ENCODE measurements around the gene CNGA2. TPM values are rescaled to one million over a fixed set of nuclear protein-coding genes. Genes with fewer than 3 reads are reported as not detected.

CNGA2 gene
- total and polyA plus RNA-seq, 2 of the 4 experiments (the other 2 are of a cell fraction) = not detected

DNA sequence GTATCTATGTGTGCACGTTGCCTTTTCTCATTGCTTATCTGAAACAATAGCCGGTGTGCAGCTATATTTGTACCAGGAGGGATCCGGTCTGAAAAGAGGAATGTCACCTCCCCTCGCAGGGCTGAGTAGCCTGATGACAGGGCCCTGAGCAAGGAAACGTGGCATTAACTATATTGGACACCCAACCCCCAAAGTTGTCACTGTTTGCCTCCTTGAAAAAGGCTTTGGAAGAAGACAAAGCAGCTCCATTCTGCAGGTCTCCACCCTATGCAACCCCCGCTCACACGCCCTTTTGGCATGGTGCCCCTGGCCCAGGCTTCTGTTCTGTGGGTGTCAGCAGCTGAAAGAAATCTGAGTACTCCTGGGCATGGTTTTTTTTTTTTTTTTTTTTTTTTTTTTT lies 31.1 kb upstream of the CNGA2 start:
- no peaks in the 10 kb centered on the region for H4K20me1 ChIP-seq (ENCODE audit: insufficient read depth, low read length)
- no peak overlapping the region for H2BK120ac ChIP-seq (ENCODE audit: low read depth, low read length)
- no peak overlapping the region for H3K4ac ChIP-seq (ENCODE audit: low read depth, low read length)
- H3K27ac ChIP-seq (ENCODE audit: insufficient read depth, low read length) = no peak overlapping the region
- H3K9ac ChIP-seq (ENCODE audit: low read depth, low read length) = no peak overlapping the region
- in situ Hi-C loops (cut with MboI; ENCODE audit: low sequenced_read_pairs) (no loop called here), intact Hi-C loops (cut with micrococcal nuclease) (no loop called here), dilution Hi-C loops (cut with HindIII; ENCODE audit: low sequenced_read_pairs, unreplicated experiment) (no loop called here)
- H2BK5ac ChIP-seq (ENCODE audit: low read depth, low read length, poor library complexity, severe bottlenecking) = no peak overlapping the region
- no peak overlapping the region for H2BK15ac ChIP-seq (ENCODE audit: low read depth, low read length)
- H3K27me3 ChIP-seq (ENCODE audit: control insufficient read depth, insufficient read depth, low read length) = no peaks in the 10 kb centered on the region
- H3K4me2 ChIP-seq (ENCODE audit: low read depth, low read length) = no peak overlapping the region
- H3K23ac ChIP-seq (ENCODE audit: low read depth, low read length) = no peak overlapping the region
- CTCF ChIA-PET = no interaction called here
- H3K9me1 ChIP-seq (ENCODE audit: insufficient read depth, low read length) = no peaks in the 10 kb centered on the region
- H2AK5ac ChIP-seq (ENCODE audit: low read depth, low read length) = no peak overlapping the region
- H3K36me3 ChIP-seq (ENCODE audit: control insufficient read depth, insufficient read depth, low read length) = no peaks in the 10 kb centered on the region
- H3K14ac ChIP-seq (replicated peaks; ENCODE audit: low read depth, low read length) = no peak overlapping the region
- H3K18ac ChIP-seq (ENCODE audit: low read depth, low read length) = no peak overlapping the region
- H2AK9ac ChIP-seq (replicated peaks; ENCODE audit: low read depth, low read length, poor library complexity) = no peak overlapping the region
- no peak overlapping the region for H3K56ac ChIP-seq (ENCODE audit: extremely low read depth, insufficient read depth, low read length)
- no TSS peak for BruUV-seq (replicated peaks)
- no peak overlapping the region for H4K91ac ChIP-seq (ENCODE audit: insufficient read depth, low read depth, low read length)
- H4K5ac ChIP-seq (ENCODE audit: low read depth, low read length) = no peak overlapping the region
- TF ChIP-seq SMC3 (IDR thresholded peaks at IDR 0.05; ENCODE audit: low read depth, low read length) = no peak
- no peak for ATAC-seq (ENCODE audit: low read depth)
- H3K4me3 ChIP-seq (ENCODE audit: insufficient read depth, low read depth, low read length) = no peak overlapping the region
- H2AFZ ChIP-seq (replicated peaks; ENCODE audit: low read length, poor library complexity) = no peak overlapping the region
- H3K79me1 ChIP-seq (ENCODE audit: low read depth in 1 of 2, low read length in 2 of 2) = no peaks in the 10 kb centered on the region
- peaks cover 7% of the 10 kb centered on the region; the same call in 1 of the 2 replicates for H3K9me3 ChIP-seq (ENCODE audit: control insufficient read depth, insufficient read depth, low read length)
- H4K8ac ChIP-seq (ENCODE audit: low read depth in 2 of 2, low read length in 2 of 2) = no peak overlapping the region
- no CpG with 5 or more reads among the region's 7 CpGs for WGBS, 2 experiments (ENCODE audit: extremely low coverage in 2 of 2, insufficient read length in 1 of 2)
- no peak for DNase-seq
- POLR2A ChIA-PET (ENCODE audit: unreplicated experiment) = no interaction called here
- H2BK20ac ChIP-seq (ENCODE audit: low read depth, low read length) = no peak overlapping the region
- H3K4me1 ChIP-seq (ENCODE audit: control insufficient read depth, insufficient read depth, low read length) = no peaks in the 10 kb centered on the region

Measured in IMR-90 (cell line).